Measurements from ENCODE around the gene PTPRM.

The PTPRM gene

DNA sequence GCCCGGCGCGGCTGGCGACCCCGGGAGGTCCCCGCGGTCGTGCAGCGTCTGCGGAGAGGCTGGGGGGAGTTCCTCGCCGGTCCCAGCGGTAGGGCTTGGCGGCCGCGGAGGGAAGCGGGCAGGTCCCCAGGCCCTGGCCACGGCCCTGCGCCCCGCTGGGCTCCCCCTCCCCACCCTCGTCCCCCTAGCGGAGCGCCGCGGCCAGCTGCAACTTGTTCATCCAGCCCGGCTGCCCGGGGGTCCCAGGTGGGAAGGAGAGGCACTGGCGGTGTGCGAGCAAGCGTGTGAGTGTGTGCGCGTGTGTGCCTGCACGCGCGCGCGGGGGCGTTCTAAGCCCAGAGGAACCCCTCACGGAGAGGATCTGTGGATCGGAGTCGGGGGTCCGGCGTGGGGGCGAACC, 1.3 kb downstream of the PTPRM start:
- DNase-seq = no peak

DNA sequence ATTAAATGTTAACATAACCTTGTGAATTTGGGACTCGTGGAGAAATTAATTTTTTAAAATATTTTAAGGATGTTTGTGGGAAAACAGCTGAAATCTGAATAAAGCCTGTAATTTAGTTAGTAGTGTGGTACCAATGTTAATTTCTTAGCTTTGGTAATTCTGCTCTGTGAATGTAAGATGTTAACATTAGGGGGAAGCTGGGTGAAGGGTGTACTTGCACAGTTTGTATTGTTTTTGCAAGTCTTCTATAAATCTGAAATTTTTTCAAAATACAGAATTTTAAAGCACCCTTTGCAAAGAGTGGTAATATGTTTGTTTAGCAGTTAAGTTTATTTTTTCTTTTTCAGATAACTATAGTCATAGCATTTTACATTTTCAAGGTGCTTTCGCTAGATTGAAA, 4.5 kb downstream of the PTPRM start:
- DNase-seq = no peak

DNA sequence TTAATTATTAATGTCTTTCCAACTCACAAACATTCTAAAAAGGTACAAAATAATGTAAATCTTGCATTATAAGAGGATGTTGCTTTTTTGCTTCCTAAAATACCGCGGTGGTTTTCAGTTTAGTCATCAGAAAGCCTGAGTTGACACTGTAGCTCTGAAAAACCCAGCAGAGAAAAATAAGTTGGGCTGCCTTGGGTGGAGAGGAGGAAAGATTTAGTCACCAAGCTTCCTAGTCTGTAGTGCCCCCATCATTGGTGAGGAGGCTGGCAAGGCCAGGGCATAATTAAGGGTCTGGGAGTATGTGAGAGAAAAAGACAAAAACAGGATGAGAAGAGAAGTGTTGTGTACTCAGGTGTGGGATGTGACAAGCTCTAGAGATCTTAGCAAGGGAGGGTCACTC, 5.7 kb downstream of the PTPRM start:
- no peak for DNase-seq

DNA sequence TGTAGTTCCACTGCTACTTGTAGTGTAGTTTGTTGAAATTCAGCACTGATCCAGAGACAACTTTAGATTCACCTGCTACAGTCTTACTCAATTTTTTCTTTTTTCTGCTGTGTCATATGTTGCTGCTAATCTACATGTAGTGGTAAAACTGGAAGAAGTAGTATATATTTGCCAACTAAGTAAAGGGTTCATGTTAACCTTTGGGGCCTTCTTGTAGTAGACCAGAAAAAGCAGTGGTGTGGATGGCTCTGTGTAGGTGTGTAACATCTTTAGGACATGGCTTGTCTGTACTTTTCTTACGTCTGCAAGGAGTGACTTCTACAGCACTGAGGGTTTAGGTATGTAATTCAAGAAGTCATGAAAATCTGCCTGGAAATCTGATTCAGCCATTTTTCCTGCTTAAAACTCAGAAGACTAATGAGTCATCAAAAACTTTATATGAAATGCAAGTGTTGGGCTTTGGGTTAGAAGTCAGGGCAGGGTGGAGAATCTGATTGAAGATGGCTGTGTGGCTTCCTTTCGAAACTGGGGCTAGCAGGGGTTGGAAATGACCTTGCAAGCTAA, 8.4 kb downstream of the PTPRM start:
- DNase-seq = no peak

DNA sequence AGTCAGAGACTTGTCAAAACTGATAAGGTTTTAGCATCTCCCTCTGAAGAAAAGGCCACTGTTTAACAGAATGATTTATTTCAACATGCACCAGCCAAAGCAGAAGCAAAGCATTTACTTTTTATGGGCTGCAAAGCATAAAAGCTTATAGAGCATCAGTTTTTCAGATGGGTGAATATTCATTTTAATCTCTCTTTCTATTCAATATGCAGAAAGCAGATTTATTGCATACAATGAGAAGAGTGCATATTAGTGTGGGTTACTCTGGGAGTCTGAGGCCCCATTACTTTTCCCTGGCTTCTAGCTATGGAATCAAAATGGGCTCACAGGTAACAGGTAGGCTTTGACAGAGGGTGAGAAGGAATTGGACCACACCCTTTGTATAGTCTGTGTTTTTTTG, 9.0 kb downstream of the PTPRM start:
- DNase-seq = no peak

DNA sequence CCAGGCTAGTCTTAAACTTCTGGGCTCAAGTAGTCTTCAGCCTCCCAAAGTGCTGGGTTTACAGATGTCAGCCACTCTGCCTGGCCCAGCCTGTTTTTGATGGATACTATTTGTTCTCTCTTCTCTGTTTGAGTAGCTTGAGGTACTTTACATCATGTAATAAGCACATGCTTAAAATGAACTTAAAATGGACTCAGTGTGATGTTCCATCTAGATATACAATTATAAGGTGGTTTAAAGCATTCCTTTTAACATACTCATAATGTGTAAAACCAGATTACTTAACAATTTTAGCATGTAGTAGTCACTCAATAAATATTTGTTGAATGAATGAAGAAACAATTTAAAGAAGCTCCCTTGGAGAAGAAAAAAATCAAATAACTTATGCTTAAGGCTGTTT, 9.6 kb downstream of the PTPRM start:
- no peak for DNase-seq

DNA sequence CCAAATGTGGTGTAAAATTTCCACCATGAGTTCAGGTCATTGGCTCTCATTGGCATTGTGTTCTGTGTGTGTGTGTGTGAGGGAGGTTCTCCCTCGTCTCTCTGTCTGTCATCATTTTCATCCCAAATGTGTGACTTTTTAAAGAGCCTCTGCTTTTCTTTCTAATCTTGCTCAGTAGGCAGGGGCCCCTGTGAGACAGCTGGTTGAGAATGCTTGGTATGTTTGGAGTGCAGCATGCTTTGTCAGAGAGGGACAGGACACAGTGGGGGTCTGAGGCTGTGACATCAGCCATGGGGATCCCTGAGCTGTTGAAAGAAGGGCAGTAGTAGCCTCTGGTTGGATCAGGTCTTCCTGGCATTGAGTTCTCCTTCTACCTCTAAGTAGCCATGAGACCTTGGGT, 10.6 kb downstream of the PTPRM start:
- DNase-seq = no peak

DNA sequence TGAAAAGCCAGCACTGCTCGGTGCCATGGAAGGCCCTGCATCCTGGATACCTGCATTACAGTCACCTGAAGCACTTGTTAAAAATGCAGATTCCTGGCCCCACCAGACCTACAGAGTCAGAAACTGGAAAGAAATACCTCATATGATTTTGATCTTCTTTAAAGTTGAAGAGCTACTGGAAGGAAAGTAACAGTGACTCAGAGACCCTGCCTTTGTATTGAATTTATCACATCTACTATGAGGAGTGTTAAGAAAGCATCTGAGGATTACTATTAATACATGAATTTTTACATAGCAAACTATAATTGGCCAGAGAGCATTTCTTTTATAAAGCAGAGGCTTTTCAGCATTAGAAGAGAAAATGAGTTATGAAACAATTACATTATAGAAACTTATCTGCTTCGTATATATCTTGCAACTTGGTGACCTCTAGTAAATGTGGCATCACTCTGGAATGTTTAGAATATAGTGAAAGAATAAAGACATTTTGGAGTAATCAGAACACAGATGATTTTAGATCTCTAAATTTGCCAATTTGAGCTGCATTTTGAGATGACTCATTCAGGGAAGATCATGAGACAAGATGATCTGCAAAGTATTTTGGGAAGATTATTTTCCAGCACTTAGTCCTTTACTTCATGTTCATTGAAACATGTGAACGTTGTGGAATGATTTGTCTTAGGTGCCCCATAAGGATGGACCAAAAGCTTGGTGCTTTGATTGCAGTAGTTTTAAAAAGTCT, 12.2 kb downstream of the PTPRM start:
- DNase-seq = no peak

DNA sequence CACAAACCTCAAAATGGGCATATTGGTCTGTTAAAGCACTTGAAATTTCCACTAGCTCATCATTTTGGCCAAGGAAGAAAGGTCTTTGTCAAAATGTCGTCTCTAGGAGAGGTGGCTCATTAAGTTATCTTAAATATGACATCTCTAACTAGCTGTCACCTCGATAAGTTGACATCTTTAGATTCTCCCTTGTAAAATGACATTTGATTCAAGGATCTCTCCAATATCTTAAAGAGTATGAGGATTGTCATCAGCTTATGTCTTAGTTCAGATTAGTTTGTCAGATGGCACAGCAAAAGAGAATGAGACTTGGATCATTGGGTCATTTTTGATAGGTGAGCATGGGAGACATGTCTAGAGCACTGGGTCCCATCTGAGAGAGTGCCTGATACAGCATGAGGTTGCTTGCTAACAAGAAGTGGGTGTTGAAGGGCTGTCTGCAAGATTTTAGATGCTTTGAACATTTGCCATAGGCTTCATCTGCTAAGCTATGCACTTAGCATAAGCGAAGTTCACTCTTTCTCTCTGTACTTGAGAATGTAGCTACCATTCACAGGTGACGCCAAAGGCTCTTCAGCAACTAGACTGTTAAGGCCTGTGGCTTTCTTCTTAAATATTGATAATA, 12.9 kb downstream of the PTPRM start:
- DNase-seq = no peak

DNA sequence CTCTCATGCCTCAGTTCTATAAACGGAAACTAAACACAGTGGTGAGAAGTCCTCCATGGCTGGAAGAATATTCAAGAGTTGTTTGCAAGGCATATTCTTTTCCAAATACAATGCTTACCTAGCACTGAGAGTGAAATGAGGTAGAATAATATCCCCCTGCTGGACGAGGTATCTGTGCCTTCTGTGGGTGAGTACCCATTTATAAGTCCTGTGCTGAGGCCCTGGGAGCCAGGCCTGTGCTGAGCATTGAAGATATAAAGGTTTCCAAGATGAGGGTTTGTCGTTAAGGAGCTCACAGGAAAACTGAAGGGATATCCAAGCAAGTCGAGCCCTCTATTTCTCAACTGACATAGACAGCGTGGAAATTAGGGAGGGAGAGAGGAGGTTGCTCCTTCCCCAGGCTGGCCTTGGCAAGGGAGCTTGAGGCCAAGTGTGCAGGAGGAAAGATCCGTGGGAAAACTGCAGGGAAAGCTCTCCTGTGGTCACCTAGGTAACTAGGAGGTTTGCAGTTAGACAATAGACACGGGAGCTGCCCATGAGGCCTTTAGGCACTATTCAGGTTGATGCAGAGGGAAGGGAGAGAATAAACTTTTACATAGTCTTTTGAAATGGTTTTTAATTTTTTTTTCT, 17.6 kb downstream of the PTPRM start:
- no peak for DNase-seq

DNA sequence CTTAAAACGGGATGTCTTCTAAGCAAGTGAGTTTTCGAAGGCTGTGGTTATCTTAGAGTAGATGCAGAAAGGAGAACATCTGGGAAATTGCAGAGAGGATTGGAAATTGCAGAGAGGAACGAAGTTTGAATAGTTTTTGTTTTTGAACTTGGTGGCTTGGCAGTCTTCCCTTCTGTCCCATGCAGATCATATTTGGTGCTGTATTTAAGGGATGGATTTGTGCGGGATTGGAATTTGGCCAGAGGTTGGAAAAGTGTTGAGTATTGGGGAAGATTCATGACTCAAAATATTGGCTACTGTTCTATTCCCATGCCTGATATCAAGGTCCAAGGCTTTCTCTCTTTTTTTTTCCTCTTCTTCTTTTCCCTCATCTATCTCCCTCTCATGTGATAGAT, 18.2 kb downstream of the PTPRM start:
- no peak for DNase-seq

DNA sequence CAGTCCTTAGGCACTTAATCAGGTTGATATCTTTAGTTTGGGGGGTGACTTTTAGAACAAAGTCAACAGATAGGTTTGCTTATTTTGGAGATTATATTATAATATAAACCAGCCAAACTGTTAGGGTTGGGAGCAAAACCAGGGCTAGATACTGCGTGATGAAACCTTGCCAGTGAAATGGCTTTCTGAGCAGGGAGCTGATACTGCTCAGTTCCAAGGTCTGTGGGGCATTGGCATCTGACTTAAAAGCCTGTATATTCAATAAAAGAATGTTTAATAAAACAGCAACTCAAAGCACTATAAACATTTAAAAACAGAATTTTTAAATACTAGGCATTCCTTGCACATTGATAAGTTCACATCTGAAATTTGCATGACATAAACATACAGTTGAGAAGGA, 19.3 kb downstream of the PTPRM start:
- DNase-seq = no peak

DNA sequence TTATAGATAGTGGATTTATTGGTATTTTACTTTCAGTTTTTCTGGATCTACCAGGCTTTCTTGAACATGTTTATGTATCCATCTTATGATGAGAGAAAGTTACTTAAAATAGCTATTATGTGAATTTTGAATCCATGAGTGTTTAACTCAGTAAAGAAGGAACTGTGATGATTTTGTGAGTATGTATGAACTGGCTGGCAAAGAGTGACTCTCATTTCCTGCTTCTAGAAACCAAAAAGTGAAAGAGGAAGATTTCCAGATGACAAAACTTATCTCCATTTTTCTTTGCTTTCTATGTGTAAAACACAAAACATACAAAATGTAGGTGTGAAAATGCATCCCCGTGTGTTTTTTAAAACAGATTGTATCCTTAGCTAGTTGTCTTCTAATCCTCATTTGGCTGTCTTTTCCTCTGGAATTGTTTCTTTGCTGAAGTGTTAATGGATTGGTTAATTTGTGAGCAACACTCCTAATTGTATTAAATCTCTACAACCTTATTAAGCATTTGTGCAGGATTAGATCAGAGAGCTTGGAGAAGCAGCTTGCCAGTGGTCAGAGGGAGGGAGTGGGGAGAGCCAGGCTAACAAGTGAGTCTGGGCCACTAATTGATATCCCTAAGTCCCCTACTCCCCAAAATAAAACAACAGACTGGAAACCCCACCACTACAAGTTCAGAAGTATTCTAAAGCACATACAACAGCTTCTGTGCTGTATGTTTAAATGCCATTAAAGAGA, 23.9 kb downstream of the PTPRM start:
- DNase-seq = no peak

DNA sequence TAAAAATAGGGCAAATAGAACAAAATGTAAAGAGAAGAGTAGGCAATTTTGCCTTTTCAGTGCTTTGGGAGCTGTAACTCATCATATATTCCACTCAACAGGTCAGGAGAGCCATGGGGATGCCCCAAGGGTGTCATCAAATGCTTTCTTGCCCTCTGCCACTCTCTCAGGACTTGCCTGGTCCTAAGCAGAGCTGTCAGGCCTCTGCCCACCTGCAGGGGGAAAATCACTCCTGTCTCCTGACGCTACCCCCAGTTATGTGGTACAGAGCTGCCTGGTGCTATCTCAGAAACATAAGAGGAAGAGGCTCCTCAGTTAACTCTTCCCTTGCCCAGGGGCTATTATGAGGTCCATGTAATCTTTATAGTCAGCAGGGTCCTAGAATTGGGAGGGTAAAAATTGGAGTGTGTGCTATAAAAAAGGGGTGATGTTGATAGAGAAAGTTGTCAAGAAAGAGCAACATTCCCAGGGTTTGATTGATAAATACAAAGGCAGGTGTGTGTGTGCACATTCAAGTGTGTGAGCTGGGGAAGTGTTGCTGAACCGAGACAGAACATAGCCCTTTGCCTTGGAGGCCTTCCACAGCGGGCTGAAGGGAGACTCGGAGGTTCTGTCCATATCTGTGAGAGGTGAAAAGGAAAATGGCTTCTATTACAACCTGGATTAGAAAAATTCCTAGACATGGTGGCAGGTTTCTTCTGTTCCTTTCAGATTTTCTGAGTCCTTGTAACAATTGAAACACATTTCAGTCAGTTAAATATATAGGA, 25.4 kb downstream of the PTPRM start:
- DNase-seq = no peak

DNA sequence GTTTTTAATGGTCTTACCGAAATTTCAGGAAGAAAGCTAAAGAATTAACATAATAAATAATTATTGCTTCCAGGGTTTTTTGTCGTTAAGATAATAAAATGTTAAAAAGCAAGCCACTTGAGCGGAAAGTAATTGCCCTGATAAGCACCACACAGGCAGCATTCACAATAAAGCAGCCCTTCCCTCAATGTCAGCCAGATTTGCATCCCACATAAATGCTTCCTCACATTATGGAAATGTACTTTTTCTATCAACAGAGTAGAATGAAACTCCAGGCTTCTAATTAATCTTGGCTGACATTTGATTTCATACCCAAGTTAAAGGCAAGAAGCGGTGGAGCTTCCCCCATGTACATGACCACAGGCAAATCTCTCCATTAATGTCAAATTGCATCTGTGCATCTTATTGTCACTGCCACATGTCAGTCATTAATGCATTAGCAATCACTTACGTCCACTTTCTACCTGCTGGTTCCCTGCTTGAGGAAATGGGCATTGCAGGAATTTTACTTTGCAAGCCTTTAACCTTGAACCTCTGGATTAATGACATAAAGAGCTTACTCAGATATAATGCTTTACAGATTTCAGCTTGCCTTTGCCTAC, 26.2 kb downstream of the PTPRM start:
- no peak for DNase-seq

DNA sequence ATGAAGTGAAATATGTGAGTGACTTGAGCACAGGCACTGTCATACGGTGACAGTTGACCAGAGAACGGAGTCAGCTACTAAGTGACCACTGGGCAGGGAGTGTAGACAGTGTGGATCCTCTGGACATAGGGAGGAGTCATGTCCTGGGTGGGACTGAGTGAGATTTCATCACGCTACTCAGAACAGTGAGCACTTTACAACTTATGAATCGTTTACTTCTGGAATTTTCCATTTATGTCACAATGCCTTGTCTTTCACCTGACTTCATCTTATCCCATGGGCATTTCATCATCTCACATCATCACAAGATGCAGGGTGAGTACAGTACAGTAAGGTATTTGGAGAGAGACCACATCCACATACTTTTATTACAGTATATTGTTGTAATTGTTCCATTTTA, 29.0 kb downstream of the PTPRM start:
- no peak for DNase-seq

DNA sequence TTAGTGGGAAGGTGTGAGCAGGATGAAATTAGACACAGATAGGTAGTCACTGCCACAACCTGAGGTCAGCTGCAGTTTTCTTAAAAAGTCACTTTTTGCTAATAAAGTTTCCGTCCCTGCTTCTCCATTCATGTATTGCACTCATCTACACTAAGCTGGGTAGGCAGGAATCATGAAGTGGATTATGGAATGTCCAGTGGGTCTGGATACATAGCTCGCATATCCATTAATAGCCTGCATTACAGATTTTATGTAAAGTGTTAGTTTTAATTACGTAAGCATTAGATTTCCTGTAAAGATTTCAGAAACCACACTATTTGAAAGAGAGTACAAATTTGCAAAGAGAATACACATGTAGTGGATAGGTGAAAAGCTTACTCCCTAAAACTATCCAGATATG, 30.4 kb downstream of the PTPRM start:
- no peak for DNase-seq

DNA sequence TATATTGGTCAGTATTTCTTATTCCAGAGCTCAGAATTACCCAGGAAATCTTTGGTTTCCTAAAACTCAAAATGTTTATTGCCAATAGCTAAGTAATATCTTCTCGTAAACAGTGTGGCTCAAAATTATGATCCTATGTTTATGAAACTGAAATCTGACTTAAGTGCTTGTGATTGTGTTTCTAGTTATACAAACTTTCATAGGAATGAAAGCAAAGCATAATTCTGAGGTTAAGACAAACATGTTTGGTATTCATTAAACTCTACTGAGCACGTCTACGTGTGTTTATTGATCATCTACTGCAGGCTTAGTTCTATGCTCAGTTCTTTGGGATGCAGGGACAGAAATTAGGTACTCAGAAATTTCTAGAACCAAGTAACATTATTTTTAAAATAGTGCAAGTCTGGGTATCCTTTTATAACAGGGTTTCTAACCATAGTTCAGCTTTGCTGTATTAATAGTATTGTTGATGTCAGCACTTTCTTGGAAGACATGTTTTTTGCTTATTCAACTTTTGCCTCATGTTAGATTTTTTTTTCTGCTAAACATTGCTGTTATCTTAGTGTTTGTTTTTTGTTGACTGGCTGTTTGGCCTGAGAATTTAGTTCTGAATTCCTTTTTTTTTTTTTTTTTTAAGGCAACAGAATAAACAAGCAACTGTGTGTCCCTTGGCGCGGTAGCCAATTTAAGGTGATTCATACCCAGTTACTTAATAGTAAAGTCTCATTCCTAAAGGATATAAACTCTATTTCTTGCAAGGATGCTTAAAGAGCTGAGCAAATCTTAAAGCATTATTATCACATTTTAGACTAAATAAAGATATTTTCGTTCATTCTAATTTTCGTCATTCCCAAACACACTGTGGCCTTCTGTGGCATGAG, 31.3 kb downstream of the PTPRM start:
- DNase-seq = no peak

DNA sequence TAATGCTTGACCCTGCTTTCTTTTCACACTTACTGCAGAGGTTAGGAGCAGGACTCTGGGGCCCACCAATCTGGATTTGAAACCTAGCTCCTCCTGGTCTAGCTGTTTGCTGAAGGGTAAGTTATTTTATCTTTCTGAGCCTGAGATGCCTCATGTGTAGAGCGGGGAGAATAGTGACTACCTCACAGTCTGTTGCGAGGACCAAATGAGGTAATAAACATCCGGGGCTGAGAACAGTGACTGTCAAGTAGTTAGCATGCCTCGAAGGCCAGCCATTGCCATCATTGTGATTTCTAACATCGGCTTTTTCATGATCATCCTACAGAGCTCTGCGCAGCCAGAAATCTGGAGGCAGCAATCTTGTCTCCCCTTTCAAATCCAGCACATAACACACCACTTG, 32.9 kb downstream of the PTPRM start:
- DNase-seq = no peak

DNA sequence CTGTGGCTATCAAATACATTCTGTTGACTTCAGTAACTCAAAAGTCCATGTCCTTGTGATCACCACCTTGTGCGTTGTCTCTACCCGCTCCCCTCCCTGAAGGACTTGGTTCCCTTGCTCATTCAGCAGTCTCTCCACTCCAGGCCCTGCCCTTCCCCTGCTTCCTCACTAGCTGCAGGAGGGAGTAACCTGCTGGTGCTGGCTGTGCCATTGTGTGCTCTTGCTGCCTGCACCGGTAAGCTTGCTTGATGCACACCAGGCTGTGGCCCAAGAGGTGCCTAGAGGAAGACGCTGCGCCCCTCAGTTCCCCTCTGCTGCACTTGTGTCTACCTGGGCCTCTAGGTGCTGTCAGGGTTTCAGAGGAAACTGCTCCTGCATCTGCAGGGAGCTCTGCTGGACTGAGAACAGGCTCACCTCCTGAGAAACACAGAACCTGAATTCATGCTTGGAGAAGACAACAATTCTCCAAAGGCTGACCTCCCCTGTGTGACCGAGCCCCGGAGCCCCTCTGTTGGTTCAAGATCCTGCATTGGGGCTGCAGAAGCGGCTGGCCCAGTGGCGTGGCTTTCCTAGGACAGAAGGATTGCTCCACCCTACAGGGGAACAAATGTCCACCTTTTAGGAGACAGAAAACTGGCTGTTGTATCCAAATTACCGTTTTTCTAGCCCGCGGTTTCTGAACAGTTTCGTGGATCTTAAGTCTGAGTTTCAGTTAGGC, 33.6 kb downstream of the PTPRM start:
- no peak for DNase-seq

DNA sequence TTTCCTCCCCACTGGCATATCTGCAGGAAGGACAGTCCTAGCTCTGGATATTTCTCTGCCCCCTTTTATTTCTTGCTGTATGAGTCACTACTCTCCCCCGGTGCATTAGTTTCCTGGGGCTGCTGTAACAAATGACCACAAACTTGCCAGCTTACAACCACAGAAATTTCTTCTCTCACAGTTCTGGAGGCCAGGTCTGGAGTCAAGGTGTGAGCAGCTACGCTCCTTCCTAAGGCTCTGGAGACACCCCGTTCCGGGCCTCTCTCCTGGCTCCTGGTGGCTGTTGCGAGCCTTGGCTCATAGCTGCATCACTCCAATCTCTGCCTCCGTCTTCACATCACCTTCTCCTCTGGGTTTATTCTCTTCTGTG, 34.1 kb downstream of the PTPRM start:
- DNase-seq = no peak
